ENCODE measurements around the gene ADAMTSL1.

- TF ChIP-seq CTCF (IDR thresholded peaks at IDR 0.05) (no peak), TEAD1 (CRISPR knock-in tag; IDR thresholded peaks at IDR 0.05) (no peak), USF2 (CRISPR knock-in tag; IDR thresholded peaks at IDR 0.05) (no peak), ZNF512 (CRISPR knock-in tag; IDR thresholded peaks at IDR 0.05; ENCODE audit: borderline replicate concordance) (no peak), ZNF138 (CRISPR knock-in tag; conservative IDR thresholded peaks at IDR 0.05) (no peak), FOXP4 (CRISPR knock-in tag; IDR thresholded peaks at IDR 0.05) (no peak), ZBTB43 (CRISPR knock-in tag; IDR thresholded peaks at IDR 0.05) (no peak), ATF3 (CRISPR knock-in tag; conservative IDR thresholded peaks at IDR 0.05) (no peak), ZNF416 (CRISPR knock-in tag; IDR thresholded peaks at IDR 0.05) (no peak), TCF7 (CRISPR knock-in tag; IDR thresholded peaks at IDR 0.05; ENCODE audit: low read depth) (no peak), ZBTB21 (CRISPR knock-in tag; IDR thresholded peaks at IDR 0.05; ENCODE audit: borderline replicate concordance) (no peak), CREB1 (CRISPR knock-in tag; IDR thresholded peaks at IDR 0.05) (no peak), ELF4 (CRISPR knock-in tag; IDR thresholded peaks at IDR 0.05; ENCODE audit: low read depth) (no peak), SMAD4 (CRISPR knock-in tag; IDR thresholded peaks at IDR 0.05) (no peak)
Observed at GRCh38 chr9:18890372-18890771, 416.4 kb downstream of the ADAMTSL1 start.
